DND-41 (cell line): ENCODE measurements around the gene GRP.

ENCODE experiments used
- CTCF ChIP-seq: IDR thresholded peaks from 2 replicates; pipeline ENCODE4 v1.5.1; 2012; ENCODE audit warnings: borderline replicate concordance, low read length, moderate library complexity, mild to moderate bottlenecking; ENCODE audit not compliant: poor library complexity, severe bottlenecking; ENCODE audit errors: extremely low read depth
- EZH2 ChIP-seq: IDR thresholded peaks from 3 replicates; pipeline ENCODE4 v1.6.1; 2012; ENCODE audit warnings: borderline replicate concordance, low read depth, mild to moderate bottlenecking, moderate library complexity, low read length, inconsistent platforms; ENCODE audit not compliant: severe bottlenecking

- TF ChIP-seq CTCF (no peak), EZH2 (no peak)
Observed at GRCh38 chr18:59189008-59189407, 30.9 kb upstream of the GRP start.
